A549 (cell line): Measurements from ENCODE around the gene SFTPB.

Experiments
- CEBPB ChIP-seq, 2 experiments: fragments of >200 bp in 1 of 2; sonication (Bioruptor Twin) in 1 of 2; formaldehyde crosslinking in 1 of 2; IDR thresholded peaks; 2 replicates each; pipeline ENCODE4 v1.6.1; 2012 to 2016
- CTCF ChIP-seq: fragments of >200 bp; sonication (Bioruptor Twin); formaldehyde crosslinking; IDR thresholded peaks from 3 replicates; pipeline ENCODE4 v1.5.1; 2016
- ESRRA ChIP-seq: fragments of 150-350 bp; IDR thresholded peaks from 2 replicates; pipeline ENCODE4 v1.6.1; 2014; ENCODE audit warnings: mild to moderate bottlenecking, low read length, borderline replicate concordance
- MAX ChIP-seq: IDR thresholded peaks from 2 replicates; pipeline ENCODE4 v1.6.1; 2012
- REST ChIP-seq: fragments of 200-600 bp; sonication (generic); IDR thresholded peaks from 2 replicates; pipeline ENCODE4 v1.6.1; 2016; ENCODE audit warnings: antibody characterized with exemption, mild to moderate bottlenecking, moderate library complexity
- SMC3 ChIP-seq: fragments of >200 bp; sonication (Bioruptor Twin); formaldehyde crosslinking; IDR thresholded peaks from 3 replicates; pipeline ENCODE4 v1.6.1; 2018; ENCODE audit warnings: inconsistent platforms

GRCh38 chr2:85615413-85615728 is 52.6 kb downstream of the SFTPB start:
- TF ChIP-seq CTCF (no peak), SMC3 (no peak), CEBPB (IDR thresholded peaks at IDR 0.05) (no peak), ESRRA (no peak), REST (no peak), MAX (no peak)
